ENCODE results near the gene ATP8A2. TPM values are rescaled to one million over a fixed set of nuclear protein-coding genes. Genes with fewer than 3 reads are reported as not detected.

Gene ATP8A2
- total RNA-seq, 2 donors from 2014 or later: 0.25 to 0.33 TPM

GRCh38 chr13:25377244-25377962 lies 5.6 kb downstream of the ATP8A2 start:
- no peak for ATAC-seq
- H3K9me3 Mint-ChIP-seq: no peaks in the 10 kb centered on the region
- no peaks in the 10 kb centered on the region for H3K36me3 Mint-ChIP-seq
- no peak overlapping the region for H3K27ac Mint-ChIP-seq
- no peak for DNase-seq (ENCODE audit: low spot score in 2 of 2)

GRCh38 chr13:25378528-25378927 lies 6.8 kb downstream of the ATP8A2 start:
- no peak for DNase-seq (ENCODE audit: low spot score in 2 of 2)
- Mint-ChIP-seq H3K36me3 (no peaks in the 10 kb centered on the region), H3K27ac (no peak overlapping the region), H3K9me3 (no peaks in the 10 kb centered on the region)
- ATAC-seq: no peak

- Mint-ChIP-seq H3K9me3 (no peaks in the 10 kb centered on the region), H3K36me3 (no peaks in the 10 kb centered on the region), H3K27ac (no peak overlapping the region)
- DNase-seq (ENCODE audit: low spot score in 2 of 2): no peak
- ATAC-seq: no peak
These were observed 7.2 kb downstream of the ATP8A2 start for GRCh38 chr13:25379011-25379410.

- DNase-seq (ENCODE audit: low spot score in 2 of 2) (no peak), ATAC-seq (no peak)
- H3K27ac Mint-ChIP-seq: no peak overlapping the region
- no peaks in the 10 kb centered on the region for H3K9me3 Mint-ChIP-seq
- no peaks in the 10 kb centered on the region for H3K36me3 Mint-ChIP-seq
These were observed 8.3 kb downstream of the ATP8A2 start for GRCh38 chr13:25380082-25380481.

DNA sequence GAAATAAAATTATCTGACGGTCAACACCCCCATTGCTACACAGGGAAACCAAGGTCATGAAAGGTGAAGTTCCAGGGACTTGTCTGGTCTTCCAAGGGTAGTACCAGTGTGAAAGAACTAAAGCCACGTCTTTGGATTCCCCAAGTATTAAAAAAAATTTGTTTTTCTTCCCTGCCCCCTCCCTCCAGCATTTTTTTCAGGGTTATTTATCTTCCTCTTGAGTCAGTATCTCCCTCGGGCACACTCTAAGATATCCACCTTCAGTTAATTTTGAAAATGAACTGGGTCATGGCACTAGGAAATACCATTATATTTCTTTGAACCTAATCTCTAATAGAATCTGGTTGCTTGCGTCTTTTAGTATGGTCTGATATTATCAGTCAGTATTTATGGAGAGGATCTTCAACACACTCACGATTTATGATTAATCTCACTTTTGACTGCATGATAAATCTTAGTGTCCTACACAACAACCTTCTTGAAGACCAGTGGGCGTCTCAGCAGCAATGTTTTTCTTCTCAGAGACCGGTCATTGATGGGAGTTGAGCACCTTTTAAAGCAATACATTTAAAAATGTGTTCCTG lies 9.1 kb downstream of the ATP8A2 start:
- DNase-seq (ENCODE audit: low spot score in 2 of 2) (no peak), ATAC-seq (no peak)
- Mint-ChIP-seq H3K9me3 (no peaks in the 10 kb centered on the region), H3K27ac (no peak overlapping the region), H3K36me3 (no peaks in the 10 kb centered on the region)

DNA sequence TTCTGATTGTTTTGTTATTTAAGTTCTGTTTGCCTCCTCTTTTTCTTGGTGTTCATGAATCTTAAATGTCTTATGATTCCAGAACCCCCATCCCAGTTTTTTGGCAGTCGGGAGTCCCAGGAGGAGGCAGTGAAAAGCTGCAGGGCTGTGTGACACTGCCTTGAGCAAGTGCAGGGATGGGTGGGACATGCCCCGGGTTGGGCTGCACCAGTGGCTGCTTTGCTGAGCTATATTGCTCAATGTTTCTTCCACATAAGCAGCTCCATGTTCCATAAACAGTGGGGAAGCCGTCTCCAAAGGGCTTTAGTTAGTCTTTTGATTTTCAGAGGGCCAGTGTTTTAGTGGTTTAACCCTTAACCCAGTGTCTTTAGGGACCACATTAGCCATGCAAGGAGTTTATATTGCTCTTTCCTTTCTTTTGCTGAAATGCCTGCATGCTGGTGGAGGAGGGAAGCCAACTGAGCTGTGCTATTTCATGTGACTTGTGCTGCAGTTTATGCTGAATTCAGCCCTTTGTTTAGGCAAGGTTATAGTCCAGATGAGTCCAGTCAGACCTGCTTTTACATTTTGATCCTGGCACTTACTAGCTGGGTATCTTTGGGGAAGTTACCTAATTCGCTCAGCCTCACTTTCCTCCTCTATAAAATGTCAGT lies 13.1 kb downstream of the ATP8A2 start:
- no peak overlapping the region for H3K27ac Mint-ChIP-seq
- no peaks in the 10 kb centered on the region for H3K36me3 Mint-ChIP-seq
- H3K9me3 Mint-ChIP-seq: no peaks in the 10 kb centered on the region
- ATAC-seq: no peak
- DNase-seq (ENCODE audit: low spot score in 2 of 2): no peak

DNA sequence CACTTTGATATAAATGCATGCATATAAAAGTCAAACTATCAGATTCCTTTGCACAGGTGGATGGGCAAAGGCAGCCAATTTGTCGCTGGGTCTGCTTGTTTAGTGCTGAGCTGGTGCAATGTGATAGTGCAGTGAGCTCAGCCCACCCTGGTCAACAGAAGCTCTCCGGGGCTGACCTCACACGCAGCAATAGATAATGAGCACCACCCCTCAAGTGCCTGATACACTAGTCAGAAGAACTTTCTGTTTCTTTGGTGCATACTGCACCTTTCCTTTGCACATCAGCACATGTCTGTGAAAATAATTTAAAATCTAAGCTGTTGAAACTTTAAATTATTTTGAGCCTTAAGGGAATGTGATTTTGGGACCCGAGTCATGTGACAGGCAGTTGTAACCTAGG lies 20.2 kb downstream of the ATP8A2 start:
- no peaks in the 10 kb centered on the region for H3K36me3 Mint-ChIP-seq
- DNase-seq (ENCODE audit: low spot score in 2 of 2): no peak
- H3K27ac Mint-ChIP-seq: no peak overlapping the region
- H3K9me3 Mint-ChIP-seq: peaks cover 0 to 4% of the 10 kb centered on the region in 2 donors
- ATAC-seq: no peak

- ATAC-seq (no peak), DNase-seq (ENCODE audit: low spot score in 2 of 2) (no peak)
- H3K9me3 Mint-ChIP-seq: peaks cover 0 to 4% of the 10 kb centered on the region in 2 donors
- no peak overlapping the region for H3K27ac Mint-ChIP-seq
- H3K36me3 Mint-ChIP-seq: no peaks in the 10 kb centered on the region
These were observed 22.8 kb downstream of the ATP8A2 start for GRCh38 chr13:25394402-25395060.

- H3K36me3 Mint-ChIP-seq: no peaks in the 10 kb centered on the region
- ATAC-seq (no peak), DNase-seq (ENCODE audit: low spot score in 2 of 2) (no peak)
- peaks cover 0 to 4% of the 10 kb centered on the region in 2 donors for H3K9me3 Mint-ChIP-seq
- no peak overlapping the region for H3K27ac Mint-ChIP-seq
These were observed 26.0 kb downstream of the ATP8A2 start for GRCh38 chr13:25397763-25398162.

GRCh38 chr13:25400925-25401324 lies 29.2 kb downstream of the ATP8A2 start:
- Mint-ChIP-seq H3K36me3 (peaks cover 0 to 7% of the 10 kb centered on the region in 2 donors), H3K27ac (no peak overlapping the region), H3K9me3 (no peaks in the 10 kb centered on the region)
- DNase-seq (ENCODE audit: low spot score in 2 of 2): no peak
- ATAC-seq: no peak

DNA sequence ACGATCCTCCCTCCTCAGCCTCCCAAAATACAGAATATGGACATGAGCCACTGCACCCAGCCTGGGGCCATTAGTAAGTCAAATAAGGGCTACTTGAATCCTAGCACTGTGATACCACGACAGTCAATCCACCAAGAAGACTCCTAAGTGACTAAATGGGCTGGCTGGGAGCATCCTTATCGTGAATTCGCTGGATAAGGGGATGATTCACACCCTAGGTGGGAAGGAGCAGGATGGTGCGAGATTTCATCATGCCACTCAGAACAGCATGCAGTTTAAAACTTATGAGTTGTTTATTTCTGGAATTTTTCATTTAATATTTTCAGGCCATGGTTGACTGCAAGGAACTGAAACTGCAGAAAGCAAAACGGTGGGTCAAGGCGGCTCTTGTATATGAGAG lies 30.2 kb downstream of the ATP8A2 start:
- Mint-ChIP-seq H3K9me3 (no peaks in the 10 kb centered on the region), H3K27ac (no peak overlapping the region), H3K36me3 (peaks cover 0 to 7% of the 10 kb centered on the region in 2 donors)
- DNase-seq (ENCODE audit: low spot score in 2 of 2) (no peak), ATAC-seq (no peak)

- peaks cover 0 to 7% of the 10 kb centered on the region in 2 donors for H3K36me3 Mint-ChIP-seq
- ATAC-seq: no peak
- peaks cover 0 to 5% of the 10 kb centered on the region in 2 donors for H3K9me3 Mint-ChIP-seq
These were observed 34.6 kb downstream of the ATP8A2 start for GRCh38 chr13:25406377-25406776.

GRCh38 chr13:25409938-25410337 lies 38.2 kb downstream of the ATP8A2 start:
- H3K9me3 Mint-ChIP-seq: peaks cover 0 to 5% of the 10 kb centered on the region in 2 donors
- no peak for DNase-seq (ENCODE audit: low spot score in 2 of 2)
- H3K27ac Mint-ChIP-seq: no peak overlapping the region
- no peak for ATAC-seq
- H3K36me3 Mint-ChIP-seq: no peaks in the 10 kb centered on the region

More at GRCh38 chr13:25406377-25406776, 34.6 kb downstream of the ATP8A2 start:
- no peak for DNase-seq (ENCODE audit: low spot score in 2 of 2)
- no peak overlapping the region for H3K27ac Mint-ChIP-seq

- Mint-ChIP-seq H3K9me3 (peaks cover 0 to 5% of the 10 kb centered on the region in 2 donors), H3K27ac (no peak overlapping the region), H3K36me3 (no peaks in the 10 kb centered on the region)
- no peak for ATAC-seq
- no peak for DNase-seq (ENCODE audit: low spot score in 2 of 2)
These were observed 43.5 kb downstream of the ATP8A2 start for GRCh38 chr13:25415241-25415640.

- no peak overlapping the region for H3K27ac Mint-ChIP-seq
- no peaks in the 10 kb centered on the region for H3K36me3 Mint-ChIP-seq
- DNase-seq (ENCODE audit: low spot score in 2 of 2) (no peak), ATAC-seq (no peak)
- H3K9me3 Mint-ChIP-seq: no peaks in the 10 kb centered on the region
These were observed 45.8 kb downstream of the ATP8A2 start for GRCh38 chr13:25417535-25417934.

DNA sequence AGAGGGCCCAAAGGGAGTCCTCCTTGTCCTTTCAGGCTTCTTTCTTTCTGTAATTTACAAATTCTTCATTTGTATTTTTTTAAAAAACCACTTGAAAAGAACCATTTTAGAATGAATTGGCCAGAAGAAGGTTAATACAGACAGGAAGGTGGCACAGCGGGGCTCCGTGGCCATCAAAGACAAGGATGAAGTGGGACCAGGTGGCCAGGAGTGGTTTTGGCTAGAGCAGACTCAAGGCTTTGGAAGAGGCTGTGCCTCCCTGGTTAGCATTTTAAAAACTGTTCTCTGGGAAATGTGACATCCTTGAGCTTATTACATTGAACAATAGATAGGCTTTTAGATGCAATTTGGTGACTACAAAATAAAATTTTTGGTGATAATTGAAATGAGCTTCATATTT lies 48.4 kb downstream of the ATP8A2 start:
- no peak for DNase-seq (ENCODE audit: low spot score in 2 of 2)
- H3K36me3 Mint-ChIP-seq: no peaks in the 10 kb centered on the region
- no peaks in the 10 kb centered on the region for H3K9me3 Mint-ChIP-seq
- no peak overlapping the region for H3K27ac Mint-ChIP-seq
- no peak for ATAC-seq

DNA sequence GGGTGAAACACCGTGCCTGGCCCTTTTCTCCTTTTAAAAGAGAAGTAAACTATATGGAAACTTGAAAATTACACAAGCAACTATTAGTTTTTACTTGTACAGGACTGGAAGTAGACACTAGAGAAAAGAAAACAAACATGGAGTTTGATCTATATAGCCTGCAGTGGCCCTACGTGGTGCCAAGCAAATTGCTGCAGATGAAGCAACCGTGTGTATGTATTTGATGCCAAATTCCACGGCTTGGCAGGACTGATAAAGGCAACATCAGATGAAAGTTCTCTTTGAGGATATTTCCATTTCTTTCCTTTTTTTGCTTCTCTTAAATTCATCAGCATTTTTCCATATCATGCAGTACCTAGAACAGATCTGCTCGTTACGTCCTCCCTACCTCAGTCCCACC lies 49.8 kb downstream of the ATP8A2 start:
- no peak overlapping the region for H3K27ac Mint-ChIP-seq
- ATAC-seq: no peak

More for the DNA sequence above, 49.8 kb downstream of the ATP8A2 start:
- H3K36me3 Mint-ChIP-seq: no peaks in the 10 kb centered on the region
- DNase-seq (ENCODE audit: low spot score in 2 of 2): no peak
- no peaks in the 10 kb centered on the region for H3K9me3 Mint-ChIP-seq

All from activated naive CD4-positive, alpha-beta T cell treated with anti-CD3 and anti-CD28 coated beads, Interleukin-2, amount 50 U/mL, for 72 hours (primary cell).